Lung (tissue), 12 donors: ENCODE measurements around the gene CYP27B1. TPM values are rescaled to one million over a fixed set of nuclear protein-coding genes. Genes with fewer than 3 reads are reported as not detected.
"Not testable (repeated sequence)": the region's sequence is repeated elsewhere in the genome, so short reads cannot be mapped to it uniquely, and the experiment has no call there.

ENCODE experiments used
- ATAC-seq: fragments of 200-7000 bp; cut with Tn5 transposase; one replicate; pipeline ENCODE4 v1.9.1; 2020; ENCODE audit warnings: moderate number of reproducible peaks; ENCODE audit not compliant: insufficient read depth, low FRiP score
- DNase-seq, 3 donors: peaks; one replicate each; pipeline ENCODE4 v3.0.0-alpha.2; 2013 to 2017
- H3K27ac ChIP-seq, 2 donors: one replicate each; pipeline ENCODE4 v1.5.1; 2013; ENCODE audit warnings: mild to moderate bottlenecking in 2 of 2, moderate library complexity in 2 of 2, control low read depth in 1 of 2, inconsistent platforms in 1 of 2, low read depth in 1 of 2, low read length in 1 of 2
- H3K27me3 ChIP-seq, 3 donors: one replicate each; pipeline ENCODE4 v1.5.1; 2013; ENCODE audit warnings: low read length in 2 of 3; ENCODE audit not compliant: control insufficient read depth in 3 of 3, insufficient read depth in 3 of 3
- H3K36me3 ChIP-seq, 4 donors: one replicate each; pipeline ENCODE4 v1.5.1; 2013; ENCODE audit warnings: low read length in 4 of 4, mild to moderate bottlenecking in 1 of 4, moderate library complexity in 1 of 4; ENCODE audit not compliant: control insufficient read depth in 4 of 4, insufficient read depth in 4 of 4
- H3K4me1 ChIP-seq, 5 donors: one replicate each; pipeline ENCODE4 v1.5.1; 2013; ENCODE audit warnings: low read length in 5 of 5, mild to moderate bottlenecking in 2 of 5, moderate library complexity in 1 of 5; ENCODE audit not compliant: control insufficient read depth in 5 of 5, insufficient read depth in 5 of 5
- H3K4me3 ChIP-seq: one replicate; pipeline ENCODE4 v1.5.1; 2013; ENCODE audit warnings: mild to moderate bottlenecking, control low read depth, moderate library complexity
- H3K9ac ChIP-seq, 2 donors: one replicate each; pipeline ENCODE4 v1.5.1; 2013; ENCODE audit warnings: low read length in 2 of 2, control low read depth in 1 of 2; ENCODE audit not compliant: insufficient read depth in 1 of 2
- H3K9me3 ChIP-seq, 4 donors: one replicate each; pipeline ENCODE4 v1.5.1; 2013; ENCODE audit warnings: low read length in 3 of 4, mild to moderate bottlenecking in 1 of 4, moderate library complexity in 1 of 4; ENCODE audit not compliant: control insufficient read depth in 4 of 4, insufficient read depth in 3 of 4
- CTCF ChIP-seq: IDR thresholded peaks from 2 replicates; pipeline ENCODE4 v1.5.1; 2012; ENCODE audit warnings: mild to moderate bottlenecking; ENCODE audit errors: control extremely low read depth, extremely low read depth
- WGBS, 2 donors: extraction: QIAGEN DNeasy Blood & Tissue Kit; methylation state at CpG; one replicate each; pipeline ENCODE4 v1.1.7; 2013; 5-methylcytosine and 5-hydroxymethylcytosine counted together
- polyA plus RNA-seq, 2 donors: library from polyadenylated mRNA; stranded (reverse); fragments of 200-250 nt; gene quantifications; one replicate each; pipeline ENCODE4 v1.2.1, GENCODE V29; 2013
- total RNA-seq, 2 donors: library from RNA; depleted of rRNA in 1 of 2; stranded (reverse); fragments of >200 nt in 1 of 2; gene quantifications; one replicate each; pipeline ENCODE4 v1.2.1, GENCODE V29; 2014 to 2021
- donor health status: control.
- donor health status: control.
- donor health status: Bipolar disorder and iron deficiency.
- donor health status: healthy.
- donor health status: DM: yes; HTN: yes; CAD: no.

Gene CYP27B1
- total and polyA plus RNA-seq, 4 donors = 1.7 to 5.8 (median 3.6) TPM

- peaks cover 0 to 2% (median 0%) of the 10 kb centered on the region in 4 donors for H3K9me3 ChIP-seq
- DNase-seq = no peak
- H3K27ac ChIP-seq = no peak overlapping the region
- peaks cover 0 to 19% (median 0%) of the 10 kb centered on the region in 5 donors for H3K4me1 ChIP-seq
- 63 to 71% methylated on average over 2 of the region's 2 CpGs for WGBS, 2 donors
- no peak for ATAC-seq
- H3K27me3 ChIP-seq = peaks cover 0 to 30% (median 14%) of the 10 kb centered on the region in 3 donors
- no peak overlapping the region for H3K4me3 ChIP-seq
- H3K36me3 ChIP-seq = peaks cover 10 to 36% (median 13%) of the 10 kb centered on the region in 4 donors
- no peak overlapping the region for H3K9ac ChIP-seq
- no peak for TF ChIP-seq CTCF
These were observed 43.3 kb downstream of the CYP27B1 start for GRCh38 chr12:57723630-57723962.

- no peak for TF ChIP-seq CTCF
- Histone ChIP-seq H3K27ac (no peak overlapping the region), H3K9ac (no peak overlapping the region), H3K4me1 (peaks cover 0 to 19% (median 0%) of the 10 kb centered on the region in 5 donors), H3K9me3 (peaks cover 0 to 2% (median 0%) of the 10 kb centered on the region in 4 donors), H3K4me3 (no peak overlapping the region), H3K36me3 (peaks cover 11 to 41% (median 19%) of the 10 kb centered on the region in 4 donors), H3K27me3 (peaks cover 0 to 24% (median 14%) of the 10 kb centered on the region in 3 donors)
- 65 to 78% methylated on average over 11 of the region's 11 CpGs for WGBS, 2 donors
- ATAC-seq (no peak), DNase-seq (peak in 1 of 3 donors; percentile 25)
These were observed 43.9 kb downstream of the CYP27B1 start for GRCh38 chr12:57722716-57723629.

GRCh38 chr12:57721846-57722608, 44.9 kb downstream of the CYP27B1 start:
- ATAC-seq, H3K27ac ChIP-seq, H3K9ac ChIP-seq, H3K9me3 ChIP-seq, H3K4me3 ChIP-seq, DNase-seq: not testable (repeated sequence)
- Histone ChIP-seq H3K36me3 (peaks cover 14 to 40% (median 24%) of the 10 kb centered on the region in 4 donors), H3K4me1 (peaks cover 0 to 18% (median 0%) of the 10 kb centered on the region in 5 donors), H3K27me3 (peaks cover 0 to 15% (median 6%) of the 10 kb centered on the region in 3 donors)
- WGBS, 2 donors = 95 to 96% methylated on average over 16 of the region's 16 CpGs
